ENCODE measurements around the gene AUTS2.

The AUTS2 gene

DNA sequence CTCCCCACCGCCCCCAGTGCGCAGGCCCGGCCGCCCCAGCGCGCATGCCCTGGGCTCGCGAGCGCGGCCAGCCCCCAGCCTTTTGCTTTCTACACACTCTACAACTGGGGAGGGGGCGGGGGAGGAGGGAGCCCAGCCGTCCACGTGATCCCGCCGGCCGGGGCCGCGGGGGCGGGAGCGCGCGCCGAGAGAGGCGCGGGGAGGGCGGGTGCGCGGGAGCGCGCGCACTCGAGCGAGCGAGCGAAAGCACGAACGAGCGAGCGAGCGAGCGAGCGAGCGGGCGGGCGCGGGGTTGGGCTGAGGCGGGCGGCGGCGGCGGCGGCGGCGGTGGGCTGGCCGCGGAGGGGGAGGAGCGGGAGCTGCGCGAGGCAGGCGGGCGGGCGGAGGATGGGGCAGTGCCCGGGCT is at the start of gene AUTS2:
Gene AUTS2, plus strand, starts transcription at position 395 of the 406 bp plus-strand sequence. CDS start 1,179 bp downstream, outside the sequence.
- peak; percentile 64 for DNase-seq

DNA sequence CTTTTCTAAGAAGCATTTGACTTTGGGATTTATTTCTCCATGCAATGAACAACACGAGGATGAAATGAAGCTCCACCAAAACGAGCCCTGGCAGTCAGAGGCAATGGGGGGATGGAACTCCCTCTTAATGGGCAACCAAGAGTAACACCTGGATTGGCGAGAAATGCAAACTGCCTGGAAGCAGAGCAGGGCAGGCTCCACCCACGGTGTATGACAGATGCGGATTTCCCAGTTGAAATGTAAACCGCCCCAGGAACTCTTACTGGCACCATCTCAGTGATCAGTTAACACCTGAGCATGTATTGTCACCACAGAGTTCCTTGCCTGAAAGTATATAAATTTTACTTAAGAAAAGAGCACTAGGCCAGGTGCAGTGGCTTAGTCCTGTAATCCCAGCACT is 47.3 kb upstream of the AUTS2 start:
- no peak for DNase-seq

DNA sequence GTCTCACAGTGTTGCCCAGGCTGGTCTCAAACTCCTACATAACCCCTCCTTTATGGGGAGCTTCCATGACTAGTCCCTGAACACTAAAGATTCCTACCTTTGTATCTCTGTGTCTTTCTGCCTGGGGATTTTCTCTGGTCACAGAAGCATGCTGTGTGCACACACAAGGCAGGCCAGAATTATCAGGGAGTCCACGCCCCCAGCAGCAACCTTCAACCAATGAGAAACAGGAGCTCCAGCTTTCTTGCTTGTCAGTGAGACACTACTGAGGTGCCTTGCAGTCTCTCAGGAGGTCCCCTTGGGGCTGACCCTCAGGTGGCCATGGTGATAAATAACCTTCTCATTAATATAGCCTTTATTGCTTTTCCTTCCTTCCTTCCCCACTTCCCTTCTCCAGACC is 45.1 kb upstream of the AUTS2 start:
- DNase-seq, result no peak

DNA sequence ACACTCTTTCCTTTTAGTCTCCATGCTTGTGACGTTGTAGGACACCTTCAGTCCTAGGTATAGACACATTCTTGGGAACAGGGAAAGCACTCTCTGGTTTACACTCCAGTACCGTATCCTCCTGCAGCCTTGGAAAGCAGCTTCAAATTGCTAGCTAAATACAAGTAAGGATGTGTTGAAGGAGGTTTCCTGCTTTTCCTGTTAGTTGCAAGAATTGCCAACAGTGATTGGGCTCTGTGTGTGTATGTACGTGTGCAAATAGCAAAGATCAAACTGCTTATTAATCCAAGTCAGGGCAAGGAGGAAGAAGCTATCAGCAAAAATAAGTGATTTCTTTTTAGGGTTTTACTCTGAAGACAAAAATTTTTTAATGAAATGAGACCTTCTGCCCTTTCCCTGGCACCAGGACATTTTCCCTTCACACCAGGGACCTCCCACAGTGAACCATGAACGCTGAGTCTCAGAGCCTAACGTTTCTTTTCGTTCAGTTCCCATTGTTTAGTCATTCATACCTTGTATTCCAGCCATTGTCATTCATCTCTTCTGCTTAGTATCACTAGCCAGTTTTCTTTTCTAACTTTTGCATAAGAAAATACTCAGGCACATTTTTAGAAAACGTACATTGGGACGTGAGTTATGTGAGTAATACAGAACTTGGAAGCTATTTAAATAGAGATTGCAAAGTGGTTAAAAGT is 36.9 kb upstream of the AUTS2 start:
- DNase-seq, result no peak

DNA sequence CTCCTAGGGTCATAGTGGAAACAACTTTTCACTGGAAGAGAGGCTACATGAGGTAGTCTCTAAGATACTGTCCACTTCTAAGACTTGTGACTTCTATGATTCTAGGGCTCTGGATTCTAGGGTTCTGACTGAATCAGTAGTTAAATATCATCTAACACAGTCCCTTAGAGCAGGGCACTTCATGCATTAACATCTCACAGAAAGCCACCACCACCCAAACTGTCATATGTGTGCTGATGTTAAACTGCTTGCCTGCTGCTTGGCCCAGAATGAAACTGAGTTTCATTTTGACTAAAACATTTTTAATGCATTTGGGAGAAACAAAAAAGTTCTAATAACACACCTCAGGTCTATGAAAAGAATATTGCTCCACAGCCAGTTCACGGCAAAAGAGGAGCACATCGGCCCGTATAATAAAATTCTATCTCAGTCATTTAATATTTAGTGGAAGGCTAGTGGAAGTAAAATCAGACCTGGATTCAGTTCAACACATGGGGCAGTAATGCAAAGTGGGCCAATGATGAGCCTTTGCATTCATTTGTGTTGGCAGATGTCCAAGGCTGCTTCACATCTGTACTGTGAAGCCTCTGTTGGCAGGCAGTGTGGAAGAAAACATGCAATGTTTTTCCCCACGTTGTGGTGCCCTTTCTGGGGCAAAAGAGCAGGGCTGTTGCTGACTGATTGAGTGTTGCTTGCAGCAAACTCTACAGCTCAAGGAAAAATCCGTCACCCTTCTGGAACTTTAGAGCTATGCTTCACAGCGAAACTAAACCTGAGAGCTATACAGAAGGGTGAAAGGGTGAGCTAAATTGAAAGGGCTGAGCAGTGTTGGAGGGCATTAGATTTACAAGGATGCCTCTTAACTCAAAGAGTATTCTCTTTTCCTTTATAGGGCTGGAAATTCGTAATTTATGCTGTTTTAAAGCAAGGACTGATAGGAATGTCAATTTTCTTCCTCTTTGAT is 33.5 kb upstream of the AUTS2 start:
- no peak for DNase-seq

DNA sequence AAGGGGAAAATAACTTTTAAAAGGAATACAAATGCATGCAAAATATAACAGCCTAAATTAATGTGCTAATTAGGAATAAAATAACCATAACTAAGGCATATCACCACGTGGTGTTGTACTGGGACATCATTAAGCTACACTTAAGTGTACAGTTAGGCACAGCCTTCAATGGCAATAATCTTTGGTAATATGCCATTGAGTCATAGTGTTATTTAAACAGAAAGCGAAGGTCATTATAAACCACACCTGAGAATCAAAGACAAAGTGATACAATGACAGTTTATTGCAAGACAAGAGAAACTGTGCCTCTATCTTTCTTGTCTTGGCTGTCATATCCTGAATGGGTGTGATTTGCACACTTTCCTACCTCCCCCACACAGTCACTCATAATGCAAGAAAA is 30.5 kb upstream of the AUTS2 start:
- DNase-seq, result no peak

DNA sequence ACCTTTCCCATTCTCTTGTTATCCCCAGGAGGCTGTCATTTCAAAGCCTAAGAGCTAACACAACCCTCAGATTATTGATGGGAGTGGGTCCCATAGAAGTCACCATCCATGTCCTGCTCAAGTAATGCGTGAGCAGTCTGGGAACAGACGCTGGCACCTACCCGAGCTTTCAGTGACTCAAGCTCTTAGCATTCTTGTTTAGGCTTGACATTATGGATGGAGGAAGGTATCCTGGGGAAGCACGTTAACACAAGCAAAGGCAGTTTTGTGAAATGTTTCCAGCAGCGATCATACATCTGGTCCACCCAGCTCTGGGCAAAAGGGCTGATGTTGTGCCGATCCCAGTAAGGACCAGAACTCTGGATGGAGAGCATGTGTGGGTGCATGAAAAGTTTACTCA is 30.0 kb upstream of the AUTS2 start:
- DNase-seq, result no peak

DNA sequence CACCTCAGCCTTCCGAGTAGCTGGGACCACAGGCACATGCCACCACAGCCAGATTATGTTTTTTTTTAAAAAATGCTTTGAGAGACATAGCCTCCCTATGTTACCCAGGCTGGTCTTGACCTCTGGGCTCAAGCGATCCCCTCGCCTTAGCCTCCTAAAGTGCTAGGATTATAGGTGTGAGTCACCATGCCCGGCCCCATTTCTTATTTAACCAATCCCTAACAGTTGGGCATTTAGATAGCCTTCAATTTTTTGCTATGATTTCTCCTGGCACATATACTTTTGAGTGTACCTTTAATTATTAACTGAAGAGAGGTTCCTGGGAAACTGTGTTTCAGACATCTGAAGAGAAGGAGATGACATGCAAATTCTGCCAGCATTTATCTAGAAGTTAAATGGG is 22.6 kb upstream of the AUTS2 start:
- DNase-seq, result no peak

DNA sequence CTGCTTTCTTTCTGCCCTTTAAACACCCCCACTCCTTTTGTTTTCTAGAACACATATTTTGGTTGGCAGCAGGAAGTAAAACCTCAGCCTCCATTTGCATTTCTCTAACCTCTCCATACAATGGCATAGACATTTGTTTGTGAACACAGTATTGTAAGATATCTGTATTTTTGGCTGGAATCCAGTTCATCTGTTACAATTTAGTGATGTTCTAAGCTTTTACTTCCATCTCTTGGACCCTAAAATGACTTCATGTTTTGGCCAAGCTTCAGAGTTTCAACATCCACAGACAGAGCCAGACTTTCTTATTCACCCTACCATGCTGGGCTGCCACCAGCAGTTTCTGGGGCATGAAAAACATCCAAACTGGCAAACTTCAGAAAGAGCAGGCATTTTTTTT is 21.1 kb upstream of the AUTS2 start:
- DNase-seq, result no peak

DNA sequence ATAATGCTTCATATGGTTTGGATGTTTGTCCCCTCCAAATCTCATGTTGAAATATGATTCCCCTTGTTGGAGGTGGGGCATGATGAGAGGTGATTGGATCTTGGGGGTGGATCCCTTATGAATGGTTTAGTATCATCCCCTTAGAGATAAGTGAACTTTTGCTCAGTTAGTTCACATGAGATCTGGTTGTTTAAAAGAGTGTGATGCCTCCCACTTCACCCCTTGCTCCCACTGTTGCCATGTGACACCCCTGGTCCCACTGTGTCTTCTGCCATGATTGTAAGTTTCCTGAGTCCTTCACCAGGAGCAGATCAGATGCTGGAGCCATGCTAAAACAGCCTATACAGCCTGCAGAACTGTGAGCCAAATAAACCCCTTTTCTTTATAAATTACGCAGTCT is 13.1 kb upstream of the AUTS2 start:
- DNase-seq, result no peak

DNA sequence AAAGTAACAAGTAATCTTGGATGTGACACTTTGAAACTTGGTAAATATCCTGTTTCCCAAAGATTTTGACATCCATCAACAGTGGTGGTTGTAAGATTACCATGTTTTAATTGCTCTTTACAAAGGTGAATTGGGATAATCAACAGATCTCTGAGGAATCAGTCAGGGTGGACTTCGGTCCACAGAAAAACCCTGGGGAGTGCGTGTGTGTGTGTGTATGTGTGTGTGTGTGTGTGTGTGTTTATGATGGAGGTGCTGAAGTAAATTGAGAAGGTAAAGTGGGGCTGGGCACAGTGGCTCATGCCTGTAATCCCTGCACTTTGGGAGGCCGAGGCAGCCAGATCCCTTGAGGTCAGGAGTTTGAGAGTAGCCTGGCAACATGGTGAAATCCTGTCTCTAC is 12.0 kb upstream of the AUTS2 start:
- no peak for DNase-seq

DNA sequence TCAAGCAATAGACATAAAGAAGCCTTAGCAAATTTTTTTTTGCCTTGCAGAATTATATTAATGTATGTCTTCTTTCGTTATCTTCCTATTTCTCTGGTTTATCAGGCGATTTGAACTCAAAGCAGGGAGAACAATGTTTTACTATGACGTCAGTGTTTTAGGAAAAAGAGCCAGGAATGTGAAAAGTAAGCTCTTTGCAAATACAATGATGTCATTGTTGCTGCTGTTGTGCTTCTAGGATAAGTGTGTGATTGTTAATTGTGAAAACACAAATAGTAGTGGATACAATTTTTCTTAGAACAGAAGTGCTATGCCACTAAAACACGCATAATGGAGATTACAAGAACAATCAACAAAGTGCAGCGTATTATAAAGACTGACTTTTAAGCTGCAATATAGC is 9.5 kb upstream of the AUTS2 start:
- no peak for DNase-seq

DNA sequence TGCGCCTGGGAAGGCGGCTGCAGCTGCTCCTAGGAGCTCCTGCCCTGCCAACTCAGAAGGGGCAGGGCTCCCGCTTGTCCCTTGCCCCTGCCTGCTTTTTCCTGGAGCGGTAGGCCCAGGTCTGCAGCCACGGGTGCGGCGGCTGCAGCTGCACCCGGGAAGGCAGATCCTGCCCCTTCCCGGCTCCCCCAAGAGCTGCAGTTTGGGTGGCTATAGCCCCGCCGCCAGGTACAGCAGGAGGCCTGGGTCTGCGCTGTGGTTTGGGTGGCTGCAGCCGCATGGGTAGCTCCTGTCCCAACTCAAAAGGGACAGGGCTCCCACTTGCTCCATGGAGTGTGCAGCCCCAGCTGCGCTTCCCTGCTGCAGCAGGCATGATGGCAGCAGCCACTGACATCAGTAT is 6.5 kb upstream of the AUTS2 start:
- no peak for DNase-seq

DNA sequence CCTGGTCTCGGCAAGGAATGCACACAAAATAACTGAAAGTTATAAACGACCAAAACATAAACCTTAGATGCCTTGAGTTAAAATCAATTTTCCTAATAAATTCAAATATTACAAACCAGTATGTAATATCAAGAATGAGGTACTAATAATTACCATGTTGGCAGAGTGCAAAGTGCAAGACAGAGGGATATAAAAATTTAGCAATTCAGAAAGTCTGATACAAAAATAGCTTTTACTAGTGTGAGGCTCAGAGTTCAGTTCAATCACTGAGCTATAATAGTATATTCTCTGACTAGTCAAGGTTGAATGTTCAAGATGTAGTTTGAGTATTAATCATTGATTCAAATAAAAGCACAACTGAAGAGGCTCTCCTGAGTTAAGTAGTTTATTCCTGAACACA is 4.8 kb upstream of the AUTS2 start:
- DNase-seq, result no peak

DNA sequence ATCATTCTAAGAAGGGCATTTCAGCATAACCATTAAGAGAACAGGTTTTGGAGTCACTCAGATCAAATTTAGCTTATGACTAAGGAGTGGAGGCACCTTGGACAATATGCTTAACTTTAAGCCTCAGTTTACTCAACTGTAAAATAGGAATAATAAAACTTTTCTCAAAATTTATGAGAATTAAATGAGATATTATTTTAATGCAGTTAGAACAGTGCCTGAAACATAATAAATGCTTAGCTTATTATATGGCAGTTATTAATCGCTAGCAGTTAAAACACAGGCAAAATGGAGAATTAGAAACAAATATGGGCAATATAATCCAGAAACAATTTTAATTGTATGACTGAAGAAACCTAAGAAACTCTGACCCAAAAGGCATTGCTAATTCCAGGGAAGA is 2.9 kb upstream of the AUTS2 start:
- no peak for DNase-seq

DNA sequence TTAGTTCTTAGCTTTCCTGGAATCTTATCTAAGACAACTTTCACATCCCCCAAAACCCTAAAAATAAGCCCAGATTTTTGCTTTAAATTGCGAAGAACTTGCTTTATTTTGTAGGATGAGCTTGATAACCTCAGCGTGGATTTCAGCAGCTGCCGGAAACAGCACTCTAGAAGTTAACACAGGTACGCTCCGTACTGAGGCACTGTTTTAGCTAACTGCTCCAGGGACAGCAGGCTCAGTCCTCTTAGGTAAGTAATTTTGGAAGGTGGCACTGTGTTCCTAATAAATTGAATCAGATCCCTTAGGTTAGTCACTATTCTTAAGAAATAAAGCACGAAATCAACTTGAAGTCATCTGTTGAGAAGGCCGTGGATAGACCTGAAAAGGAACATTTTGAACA is 2.2 kb upstream of the AUTS2 start:
- DNase-seq, result no peak

DNA sequence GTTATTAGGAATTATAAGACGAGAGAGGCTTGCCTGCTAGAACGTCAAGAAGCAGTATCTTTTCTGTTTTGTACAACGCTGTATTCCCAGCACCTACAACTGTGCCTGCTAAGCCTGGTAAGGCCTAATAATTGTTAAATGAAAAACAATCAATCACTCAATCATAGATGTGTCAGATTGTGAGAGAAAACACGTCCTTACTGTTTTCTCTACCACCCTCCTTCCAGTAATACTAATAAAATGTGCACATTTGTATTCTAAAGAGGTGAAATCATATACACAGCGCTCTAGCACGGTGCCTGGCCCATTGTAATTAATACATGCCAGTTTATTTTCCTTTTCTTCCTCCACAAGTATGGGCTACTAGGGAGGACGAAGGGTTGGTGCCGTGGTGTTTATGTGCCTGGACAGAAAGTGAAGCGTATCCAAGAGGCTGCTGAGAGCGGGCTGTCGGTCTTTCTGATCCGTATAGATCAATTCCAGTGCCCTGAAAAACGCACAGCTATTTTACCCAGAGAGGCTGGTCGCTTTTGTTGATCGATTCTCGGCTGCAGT is 1.5 kb upstream of the AUTS2 start:
- DNase-seq, result no peak

DNA sequence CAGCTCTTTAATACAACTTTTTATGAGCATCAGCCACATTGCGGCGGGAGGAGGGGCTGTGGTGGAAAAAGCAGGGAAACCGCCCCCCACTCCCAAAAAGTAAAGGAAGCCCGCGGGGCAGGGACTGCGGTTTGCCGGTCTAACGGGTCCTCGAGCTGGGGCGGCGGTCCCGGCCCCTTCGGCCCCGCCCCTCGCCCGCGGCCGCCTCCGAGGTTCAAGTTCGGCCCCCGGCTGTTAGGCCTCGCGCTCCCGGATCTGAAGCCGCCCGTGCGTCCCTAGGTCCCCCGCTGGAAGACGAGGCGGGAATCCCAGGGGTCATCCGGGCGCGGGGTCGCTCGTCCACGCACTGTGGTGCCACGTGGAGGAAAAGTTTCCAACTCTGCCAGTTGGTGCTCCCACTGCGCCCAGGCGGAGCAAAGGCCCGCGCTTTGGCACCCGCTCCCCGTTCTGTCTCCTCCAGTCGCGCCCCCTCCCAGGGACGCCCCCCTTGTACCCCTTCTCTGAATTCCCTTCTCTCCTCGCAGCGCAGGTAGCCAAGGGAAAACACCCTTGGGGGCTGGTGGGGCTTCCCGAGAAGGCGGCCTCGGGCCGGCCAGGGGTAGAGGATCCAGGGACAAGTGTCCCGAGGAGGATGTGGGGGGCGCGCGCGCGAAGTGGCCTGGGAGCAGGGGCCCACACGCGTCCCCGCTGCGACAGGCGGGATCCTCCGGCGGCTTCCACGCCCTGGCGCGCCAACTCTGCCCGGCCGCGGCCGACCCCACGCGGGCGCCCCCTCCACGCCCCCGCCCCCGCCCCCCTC is 798 bp upstream of the AUTS2 start:
- no peak for DNase-seq

DNA sequence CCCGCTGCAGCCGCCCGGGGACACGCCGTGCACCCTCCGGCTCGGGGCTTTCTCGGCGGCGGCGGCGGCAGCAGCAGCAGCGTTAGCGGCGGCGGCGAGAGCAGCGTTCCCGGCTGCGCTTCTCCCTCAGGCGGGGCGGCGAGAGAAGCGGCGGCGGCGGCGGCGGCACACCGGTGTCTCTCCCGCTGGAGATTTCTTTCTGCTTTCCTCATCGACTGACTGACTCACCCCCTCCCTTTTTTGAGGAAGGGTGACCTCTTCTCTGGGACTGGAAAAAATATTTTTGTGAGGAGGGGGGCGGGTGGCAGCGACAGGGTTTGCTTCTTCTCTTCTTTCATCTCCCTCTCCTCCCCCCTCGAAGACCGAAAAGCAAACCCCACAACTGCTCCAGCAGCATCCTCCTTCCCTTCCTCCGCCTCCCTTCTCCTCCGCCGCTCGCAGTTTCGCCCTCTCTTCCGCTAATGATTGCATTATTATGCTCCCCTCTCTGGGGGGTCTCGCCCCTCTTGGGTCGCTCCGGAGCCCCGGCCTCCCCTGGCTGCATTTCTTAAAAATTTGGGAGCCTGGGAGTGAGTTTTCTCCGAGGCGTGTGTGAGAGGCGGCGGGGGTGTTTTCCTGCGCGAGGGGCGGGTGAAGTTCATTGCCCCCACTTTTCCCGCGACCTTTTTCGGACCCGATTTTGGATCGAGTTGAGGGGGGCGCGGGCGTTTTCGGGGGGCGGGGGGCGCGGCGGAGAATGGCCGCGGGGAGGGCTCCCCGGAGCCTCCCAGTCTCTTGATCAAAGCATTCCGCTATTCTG is 411 bp downstream of the AUTS2 start:
- DNase-seq, result no peak

DNA sequence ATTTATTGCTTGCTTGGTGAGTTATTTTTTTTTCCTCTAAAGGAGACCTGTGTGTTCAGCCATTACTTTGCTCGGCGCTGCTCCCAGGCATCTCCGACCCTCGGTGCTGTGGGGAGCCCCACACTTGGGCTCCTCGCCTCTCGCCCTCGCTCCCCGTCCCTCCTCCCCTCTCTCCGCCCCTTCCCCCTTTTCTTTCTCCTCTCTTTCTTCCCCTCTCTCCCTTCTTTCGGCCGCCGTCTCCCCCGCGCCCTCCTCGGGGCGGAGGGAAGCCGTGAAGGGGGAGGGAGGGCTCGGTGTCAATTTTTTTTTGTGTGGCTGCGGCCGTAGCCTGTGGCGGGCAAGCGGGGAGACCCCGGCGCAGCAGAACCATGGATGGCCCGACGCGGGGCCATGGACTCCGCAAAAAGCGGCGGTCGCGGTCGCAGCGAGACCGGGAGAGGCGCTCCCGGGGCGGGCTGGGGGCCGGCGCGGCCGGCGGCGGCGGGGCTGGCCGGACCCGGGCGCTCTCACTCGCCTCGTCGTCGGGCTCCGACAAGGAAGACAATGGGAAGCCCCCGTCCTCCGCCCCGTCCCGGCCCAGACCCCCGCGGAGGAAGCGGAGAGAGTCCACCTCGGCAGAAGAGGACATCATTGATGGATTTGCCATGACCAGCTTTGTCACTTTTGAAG is 1.1 kb downstream of the AUTS2 start:
- DNase-seq, result no peak

DNA sequence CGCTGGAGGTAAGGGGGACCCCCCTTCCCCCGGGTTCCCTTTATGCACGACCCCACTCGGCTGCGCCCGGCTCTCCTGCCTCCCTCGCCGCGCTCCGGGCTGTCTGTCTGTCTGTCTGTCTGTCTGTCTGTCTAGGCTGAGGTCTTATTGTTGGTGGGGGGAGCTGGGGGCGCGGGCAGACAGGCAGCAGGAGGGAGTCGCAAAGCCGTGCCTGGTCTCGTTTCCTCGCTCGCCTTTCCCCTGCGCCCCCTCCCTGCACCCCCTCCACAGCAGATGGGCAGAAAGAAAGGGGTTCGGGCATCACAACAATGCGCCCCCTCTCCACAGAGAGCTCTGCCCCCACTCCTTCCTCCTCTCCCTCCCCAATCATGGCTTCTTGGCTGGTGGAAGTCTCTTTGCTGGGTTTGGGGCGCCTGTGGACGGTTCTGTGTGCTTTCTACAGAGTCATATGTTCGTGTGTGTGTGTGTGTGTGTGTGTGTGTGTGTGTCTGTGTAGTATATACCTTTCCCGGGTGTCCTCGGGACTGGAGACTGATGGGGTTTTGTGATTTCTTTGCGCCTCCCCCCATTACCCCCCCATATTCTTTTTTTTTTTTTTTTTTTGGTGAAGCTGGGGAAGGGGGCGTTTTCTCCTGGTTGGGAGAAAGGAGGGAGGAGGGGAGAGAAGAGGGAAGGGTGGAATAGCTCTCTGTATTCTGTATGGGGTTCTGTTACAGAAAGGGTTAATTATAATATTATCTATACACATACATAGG is 1.9 kb downstream of the AUTS2 start:
- no peak for DNase-seq
